DOHH2 (cell line): ENCODE measurements around the gene ZNF229.

Experiments
- CTCF ChIP-seq: fragments of 200-600 bp; sonication (generic); IDR thresholded peaks from one replicate; pipeline ENCODE4 v1.5.1; 2014; ENCODE audit warnings: antibody characterized with exemption, mild to moderate bottlenecking, low read depth, low read length; ENCODE audit not compliant: poor library complexity, severe bottlenecking
- EZH2phosphoT487 ChIP-seq: fragments of 200-600 bp; sonication (generic); IDR thresholded peaks from 2 replicates; pipeline ENCODE4 v1.6.1; 2017; ENCODE audit warnings: borderline replicate concordance, mild to moderate bottlenecking, antibody characterized with exemption, low read length, moderate library complexity, mixed read lengths

GRCh38 chr19:44451687-44452086, 3.4 kb upstream of the ZNF229 start:
- no peak for TF ChIP-seq CTCF
- no peak for TF ChIP-seq EZH2phosphoT487
